ENCODE results near the gene APMAP.

Gene APMAP

GRCh38 chr20:24918579-24919566 lies 73.7 kb downstream of the APMAP start:
- Histone ChIP-seq H3K79me2 (no peaks in the 10 kb centered on the region), H2AFZ (peak overlapping the region; percentile 1), H3K4me3 (ENCODE audit: low read depth, low read length) (no peak overlapping the region), H3K4me2 (ENCODE audit: low read length) (no peak overlapping the region), H3K9me3 (ENCODE audit: control insufficient read depth, low read length) (no peaks in the 10 kb centered on the region), H3K9ac (no peak overlapping the region), H3K27me3 (ENCODE audit: control insufficient read depth, insufficient read depth, low read length) (no peaks in the 10 kb centered on the region), H3K4me1 (no peaks in the 10 kb centered on the region), H3K27ac (no peak overlapping the region), H3K36me3 (ENCODE audit: control insufficient read depth, insufficient read depth, low read length) (no peaks in the 10 kb centered on the region)
- TF ChIP-seq, protein P1, sequence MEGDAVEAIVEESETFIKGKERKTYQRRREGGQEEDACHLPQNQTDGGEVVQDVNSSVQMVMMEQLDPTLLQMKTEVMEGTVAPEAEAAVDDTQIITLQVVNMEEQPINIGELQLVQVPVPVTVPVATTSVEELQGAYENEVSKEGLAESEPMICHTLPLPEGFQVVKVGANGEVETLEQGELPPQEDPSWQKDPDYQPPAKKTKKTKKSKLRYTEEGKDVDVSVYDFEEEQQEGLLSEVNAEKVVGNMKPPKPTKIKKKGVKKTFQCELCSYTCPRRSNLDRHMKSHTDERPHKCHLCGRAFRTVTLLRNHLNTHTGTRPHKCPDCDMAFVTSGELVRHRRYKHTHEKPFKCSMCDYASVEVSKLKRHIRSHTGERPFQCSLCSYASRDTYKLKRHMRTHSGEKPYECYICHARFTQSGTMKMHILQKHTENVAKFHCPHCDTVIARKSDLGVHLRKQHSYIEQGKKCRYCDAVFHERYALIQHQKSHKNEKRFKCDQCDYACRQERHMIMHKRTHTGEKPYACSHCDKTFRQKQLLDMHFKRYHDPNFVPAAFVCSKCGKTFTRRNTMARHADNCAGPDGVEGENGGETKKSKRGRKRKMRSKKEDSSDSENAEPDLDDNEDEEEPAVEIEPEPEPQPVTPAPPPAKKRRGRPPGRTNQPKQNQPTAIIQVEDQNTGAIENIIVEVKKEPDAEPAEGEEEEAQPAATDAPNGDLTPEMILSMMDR (IDR thresholded peaks at IDR 0.05), result no peak

DNA sequence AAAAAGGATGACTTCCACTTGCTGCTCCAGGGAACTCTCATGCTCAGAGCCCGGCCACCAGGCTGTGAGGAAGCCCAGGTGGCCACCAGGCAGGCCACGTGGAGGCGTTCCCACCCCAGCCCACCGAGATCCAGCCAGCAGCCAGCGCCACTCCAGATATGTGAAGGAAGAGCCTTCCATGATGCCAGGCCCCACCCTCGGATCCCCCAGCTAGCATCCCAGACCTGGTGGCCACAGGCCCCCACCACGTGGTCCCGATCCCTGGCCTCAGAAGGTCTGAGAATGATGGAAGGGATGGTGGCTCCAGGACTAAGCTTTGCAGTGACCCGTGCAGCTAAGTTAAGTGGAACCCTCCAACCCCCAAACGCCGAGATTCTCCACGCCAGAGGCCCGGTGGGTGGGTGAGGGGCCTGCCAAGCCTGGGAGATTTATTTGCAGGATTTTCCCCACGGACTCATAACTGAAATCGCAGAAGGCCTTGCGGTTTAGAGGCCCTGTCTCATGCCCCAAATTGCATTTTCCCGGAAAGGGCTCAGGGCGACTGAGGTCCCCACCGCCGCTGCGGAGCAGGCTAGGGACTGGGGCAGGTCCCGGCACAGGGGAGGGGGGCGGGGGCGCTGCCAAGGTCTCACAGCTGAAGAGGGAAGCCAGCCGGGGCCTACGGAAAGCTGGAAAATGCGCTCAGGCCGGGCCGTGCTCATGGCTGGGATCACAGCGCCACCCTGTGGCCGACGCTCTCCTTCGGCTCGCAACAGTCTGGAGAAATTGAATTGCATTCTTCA lies 74.6 kb downstream of the APMAP start:
- TF ChIP-seq, protein P1 (IDR thresholded peaks at IDR 0.05), result peak; percentile 84
- peak overlapping the region; percentile 19 for H3K4me2 ChIP-seq (ENCODE audit: low read length)
- no peaks in the 10 kb centered on the region for H3K79me2 ChIP-seq
- H2AFZ ChIP-seq, result peak overlapping the region; percentile 54
- H3K9me3 ChIP-seq (ENCODE audit: control insufficient read depth, low read length), result no peaks in the 10 kb centered on the region
- no peak overlapping the region for H3K4me3 ChIP-seq (ENCODE audit: low read depth, low read length)
- H3K36me3 ChIP-seq (ENCODE audit: control insufficient read depth, insufficient read depth, low read length), result no peaks in the 10 kb centered on the region
- no peaks in the 10 kb centered on the region for H3K27me3 ChIP-seq (ENCODE audit: control insufficient read depth, insufficient read depth, low read length)
- no peak overlapping the region for H3K27ac ChIP-seq
- no peaks in the 10 kb centered on the region for H3K4me1 ChIP-seq
- no peak overlapping the region for H3K9ac ChIP-seq

DNA sequence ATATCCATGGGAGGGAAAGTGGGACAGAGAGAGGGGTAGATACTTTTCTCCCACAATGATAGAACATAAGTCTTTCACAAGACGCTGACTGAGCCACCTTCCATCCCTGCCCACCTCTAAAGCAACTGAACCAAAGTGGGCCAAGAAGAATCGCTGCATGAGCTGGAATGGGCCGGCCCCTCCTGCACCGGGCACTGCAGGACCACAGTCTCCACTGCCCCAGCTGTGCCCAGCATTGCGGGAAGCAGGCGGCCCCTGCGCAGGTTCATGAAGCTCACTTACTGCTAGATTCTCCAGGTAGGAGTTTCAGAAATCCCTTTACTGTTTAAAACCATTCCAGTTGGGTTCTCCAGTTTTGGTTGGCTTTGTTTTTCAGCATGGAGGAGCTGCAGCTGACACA lies 75.5 kb downstream of the APMAP start:
- Histone ChIP-seq H3K79me2 (no peaks in the 10 kb centered on the region), H3K36me3 (ENCODE audit: control insufficient read depth, insufficient read depth, low read length) (no peaks in the 10 kb centered on the region), H3K4me3 (ENCODE audit: low read depth, low read length) (no peak overlapping the region), H2AFZ (no peak overlapping the region), H3K27ac (no peak overlapping the region), H3K4me1 (no peaks in the 10 kb centered on the region), H3K9ac (no peak overlapping the region), H3K9me3 (ENCODE audit: control insufficient read depth, low read length) (no peaks in the 10 kb centered on the region), H3K27me3 (ENCODE audit: control insufficient read depth, insufficient read depth, low read length) (no peaks in the 10 kb centered on the region), H3K4me2 (ENCODE audit: low read length) (no peak overlapping the region)
- TF ChIP-seq, protein P1 (IDR thresholded peaks at IDR 0.05), result no peak

- H3K4me1 ChIP-seq, result no peaks in the 10 kb centered on the region
- H3K27ac ChIP-seq, result no peak overlapping the region
- no peaks in the 10 kb centered on the region for H3K9me3 ChIP-seq (ENCODE audit: control insufficient read depth, low read length)
- no peaks in the 10 kb centered on the region for H3K36me3 ChIP-seq (ENCODE audit: control insufficient read depth, insufficient read depth, low read length)
- TF ChIP-seq, protein P1 (IDR thresholded peaks at IDR 0.05), result no peak
- H3K79me2 ChIP-seq, result no peaks in the 10 kb centered on the region
- no peak overlapping the region for H3K9ac ChIP-seq
- H2AFZ ChIP-seq, result no peak overlapping the region
- H3K4me3 ChIP-seq (ENCODE audit: low read depth, low read length), result no peak overlapping the region
- H3K4me2 ChIP-seq (ENCODE audit: low read length), result no peak overlapping the region
- H3K27me3 ChIP-seq (ENCODE audit: control insufficient read depth, insufficient read depth, low read length), result no peaks in the 10 kb centered on the region
Observed at GRCh38 chr20:24916412-24916811, 76.1 kb downstream of the APMAP start.

All from parathyroid adenoma (tissue), 2 donors.